Activated CD4-positive, alpha-beta T cell treated with anti-CD3 and anti-CD28 coated beads, Interleukin-2, amount 10 ng/mL, durations not matched to agents 7 days and 5 days (primary cell): ENCODE measurements around the gene UBE2L3. TPM values are rescaled to one million over a fixed set of nuclear protein-coding genes. Genes with fewer than 3 reads are reported as not detected.
A peak's percentile ranks its signal among the peaks of the same experiment; 100 is the strongest.
"Not testable (repeated sequence)": the region's sequence is repeated elsewhere in the genome, so short reads cannot be mapped to it uniquely, and the experiment has no call there.

Source experiments
- CTCF ChIA-PET: fragments of 350-600 bp; sonication (Branson Sonifier 250); formaldehyde crosslinking; loops from one replicate; lab custom pipeline; 2021; ENCODE audit warnings: antibody characterized with exemption; lab: Charles Lee
- POLR2A ChIA-PET: fragments of 350-600 bp; sonication (Branson Sonifier 250); formaldehyde crosslinking; loops from one replicate; lab custom pipeline; 2021; ENCODE audit warnings: antibody characterized with exemption; lab: Charles Lee
- DNase-seq: peaks from one replicate; pipeline ENCODE4 v3.0.0-alpha.2; 2020
- H3K27ac Mint-ChIP-seq: one replicate; pipeline ENCODE4 v1.8.0; 2021; ENCODE audit warnings: mild to moderate bottlenecking, moderate library complexity, mixed read lengths
- H3K27me3 Mint-ChIP-seq: one replicate; pipeline ENCODE4 v1.8.0; 2021; ENCODE audit warnings: mixed read lengths
- H3K36me3 Mint-ChIP-seq: one replicate; pipeline ENCODE4 v1.8.0; 2021; ENCODE audit warnings: low read depth, mixed read lengths
- H3K4me1 Mint-ChIP-seq: one replicate; pipeline ENCODE4 v1.8.0; 2021; ENCODE audit warnings: mixed read lengths
- H3K4me3 Mint-ChIP-seq: one replicate; pipeline ENCODE4 v1.8.0; 2021; ENCODE audit warnings: mild to moderate bottlenecking, moderate library complexity, mixed read lengths
- H3K9me3 Mint-ChIP-seq: one replicate; pipeline ENCODE4 v1.8.0; 2021; ENCODE audit warnings: mixed read lengths
- total RNA-seq, 2 experiments: library from RNA; stranded (reverse); gene quantifications; one replicate each; pipeline ENCODE4 v1.2.3, GENCODE V29; 2021

UBE2L3 gene
- total RNA-seq, 2 experiments from 2014 or later = 64.6 to 79.1 TPM

- CTCF ChIA-PET = interaction anchor here (1.0 kb wide), 1 partner anchor 10 kb away, joined by 3 read pairs; no protein-coding TSS in a partner anchor
- H3K27ac Mint-ChIP-seq, H3K4me3 Mint-ChIP-seq, H3K9me3 Mint-ChIP-seq, H3K27me3 Mint-ChIP-seq, DNase-seq, H3K36me3 Mint-ChIP-seq: not testable (repeated sequence)
- POLR2A ChIA-PET = interaction anchor here (0.6 kb wide), 1 partner anchor 8 kb away, joined by 3 read pairs; the partner anchor contains the start of gene YDJC
- peaks cover 22% of the 10 kb centered on the region for H3K4me1 Mint-ChIP-seq
Measured at GRCh38 chr22:21637450-21637849, 69.9 kb downstream of the UBE2L3 start.

DNA sequence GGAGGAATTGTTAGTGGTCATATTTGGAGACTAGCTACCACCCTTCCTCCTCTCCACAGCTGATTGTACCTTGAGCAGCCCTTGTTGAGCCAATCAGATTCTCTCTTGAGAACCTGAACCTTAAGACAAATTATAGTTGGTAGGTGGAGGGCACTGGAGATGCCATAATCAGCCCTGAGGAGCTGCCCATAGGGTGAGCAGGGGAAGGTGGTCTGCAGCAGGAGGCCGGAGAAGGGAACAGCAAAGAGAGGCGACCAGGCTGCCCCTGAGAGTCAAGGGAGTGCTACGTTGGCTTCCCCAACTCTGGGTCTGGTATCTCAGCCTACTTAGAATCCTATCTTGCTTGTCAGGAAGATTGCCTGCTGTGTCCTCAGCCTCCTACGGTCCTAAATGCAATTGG is 71.8 kb downstream of the UBE2L3 start:
- POLR2A ChIA-PET = no interaction called here
- no peak overlapping the region for H3K4me3 Mint-ChIP-seq
- no peak overlapping the region for H3K27ac Mint-ChIP-seq
- CTCF ChIA-PET = interaction anchor here (0.8 to 0.9 kb wide), 2 partner anchors 10 to 314 kb away, joined by 3 read pairs; partner anchors contain the start of gene PPM1F
- no peaks in the 10 kb centered on the region for H3K9me3 Mint-ChIP-seq
- H3K27me3 Mint-ChIP-seq = peaks cover 2% of the 10 kb centered on the region
- H3K36me3 Mint-ChIP-seq = peaks cover 11% of the 10 kb centered on the region
- H3K4me1 Mint-ChIP-seq = peaks cover 31% of the 10 kb centered on the region
- DNase-seq = no peak

DNA sequence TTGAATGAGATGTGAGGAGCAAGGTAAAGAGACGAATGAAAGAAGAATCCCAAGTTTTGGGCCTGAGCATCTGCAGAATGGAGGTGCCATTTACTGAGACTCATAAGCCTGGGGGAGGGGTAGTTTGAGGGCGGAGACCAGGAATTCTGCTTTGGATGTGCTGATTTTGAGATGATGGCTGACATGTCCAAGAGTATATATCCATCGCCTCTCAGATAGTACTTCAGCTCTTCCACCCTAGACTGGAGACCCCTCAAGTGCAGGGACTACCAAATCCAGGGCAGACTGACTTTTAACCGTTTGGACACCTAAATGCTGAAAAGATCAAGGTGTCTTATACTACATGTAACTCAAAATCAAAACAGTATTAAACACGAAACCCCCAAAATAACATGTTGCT is 73.3 kb downstream of the UBE2L3 start:
- H3K9me3 Mint-ChIP-seq = no peaks in the 10 kb centered on the region
- ChIA-PET POLR2A (interaction anchor here (1.9 kb wide), 1 partner anchor 12 kb away, joined by 9 read pairs; the partner anchor contains the start of gene YDJC), CTCF (interaction anchor here (1.0 to 13.4 kb wide), 2 partner anchors 12 to 18 kb away, joined by 3 to 213 read pairs; partner anchors contain the start of genes CCDC116 and YDJC)
- H3K27me3 Mint-ChIP-seq = peaks cover 2% of the 10 kb centered on the region
- H3K4me3 Mint-ChIP-seq = peak overlapping the region; percentile 89
- peak overlapping the region; percentile 95 for H3K27ac Mint-ChIP-seq
- DNase-seq = no peak
- H3K36me3 Mint-ChIP-seq = peaks cover 11% of the 10 kb centered on the region
- peaks cover 31% of the 10 kb centered on the region for H3K4me1 Mint-ChIP-seq

- Mint-ChIP-seq H3K36me3 (peaks cover 15% of the 10 kb centered on the region), H3K4me3 (peak overlapping the region; percentile 89), H3K27me3 (peaks cover 2% of the 10 kb centered on the region), H3K9me3 (no peaks in the 10 kb centered on the region), H3K4me1 (peaks cover 33% of the 10 kb centered on the region), H3K27ac (peak overlapping the region; percentile 95)
- no peak for DNase-seq
- CTCF ChIA-PET = interaction anchor here (1.0 to 13.4 kb wide), 3 partner anchors 12 to 17 kb away, joined by 3 to 213 read pairs (median 25); partner anchors contain the start of genes CCDC116 and YDJC
- POLR2A ChIA-PET = interaction anchor here (1.0 to 1.9 kb wide), 2 partner anchors 11 to 12 kb away, joined by 5 to 9 read pairs; partner anchors contain the start of gene YDJC
Measured at GRCh38 chr22:21641417-21641788, 73.9 kb downstream of the UBE2L3 start.

DNA sequence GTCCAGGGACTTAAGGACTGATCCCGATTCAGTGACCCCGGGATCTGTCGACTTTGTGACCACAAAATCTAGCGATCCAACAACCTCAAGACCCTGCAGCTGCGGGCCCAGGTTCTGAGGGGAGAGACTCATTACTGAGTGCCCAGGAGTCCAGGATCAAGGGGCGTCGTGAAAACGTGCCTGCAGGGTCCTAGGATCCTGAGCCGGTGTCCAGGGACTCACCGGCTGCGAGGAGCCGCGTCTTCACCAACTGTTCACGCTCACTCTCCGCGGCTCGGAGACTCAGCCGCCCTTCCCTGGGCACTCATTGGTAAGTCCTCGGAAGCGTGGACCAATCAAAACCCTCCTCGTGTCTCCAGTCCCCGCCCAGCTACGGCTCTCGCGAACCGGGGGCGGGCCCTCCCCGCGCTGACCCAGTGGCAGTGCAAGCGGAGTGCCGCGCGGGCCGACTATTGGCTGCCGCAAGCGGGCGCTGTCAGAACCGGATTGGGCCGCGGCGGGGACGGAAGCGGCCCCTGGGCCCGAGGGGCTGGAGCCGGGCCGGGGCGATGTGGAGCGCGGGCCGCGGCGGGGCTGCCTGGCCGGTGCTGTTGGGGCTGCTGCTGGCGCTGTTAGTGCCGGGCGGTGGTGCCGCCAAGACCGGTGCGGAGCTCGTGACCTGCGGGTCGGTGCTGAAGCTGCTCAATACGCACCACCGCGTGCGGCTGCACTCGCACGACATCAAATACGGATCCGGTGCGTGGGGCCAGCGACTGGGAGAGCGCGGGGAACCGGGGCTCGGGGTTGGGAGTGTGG is 74.5 kb downstream of the UBE2L3 start, which contains the start of gene SDF2L1:
Gene SDF2L1 (plus strand): TSS at position 514 of the 795 bp plus-strand sequence. CDS start 35 bp downstream, at position 549.
- H3K27ac Mint-ChIP-seq = peak within 1 kb of the TSS; percentile 95
- peak within 1 kb of the TSS; percentile 89 for H3K4me3 Mint-ChIP-seq
- H3K36me3 Mint-ChIP-seq = peaks cover 20% of the 10 kb centered on the region
- H3K27me3 Mint-ChIP-seq = peaks cover 2% of the 10 kb centered on the region
- no peaks in the 10 kb centered on the region for H3K9me3 Mint-ChIP-seq
- peaks cover 35% of the 10 kb centered on the region for H3K4me1 Mint-ChIP-seq
- peak; percentile 99 for DNase-seq
- POLR2A ChIA-PET = interaction anchor here (0.7 to 1.9 kb wide), 3 partner anchors 11 to 68 kb away, joined by 3 to 9 read pairs (median 5); partner anchors contain the start of gene YDJC
- CTCF ChIA-PET = interaction anchor here (0.6 to 13.4 kb wide), 9 partner anchors 11 to 771 kb away, joined by 3 to 213 read pairs (median 4); partner anchors contain the start of genes CCDC116 and YDJC

GRCh38 chr22:21642584-21643448 is 75.3 kb downstream of the UBE2L3 start:
- peaks cover 20% of the 10 kb centered on the region for H3K36me3 Mint-ChIP-seq
- no peaks in the 10 kb centered on the region for H3K9me3 Mint-ChIP-seq
- CTCF ChIA-PET = interaction anchor here (0.6 to 13.4 kb wide), 12 partner anchors 10 to 771 kb away, joined by 3 to 213 read pairs (median 4); partner anchors contain the start of genes CCDC116, PPIL2 and YDJC
- H3K27me3 Mint-ChIP-seq = peaks cover 2% of the 10 kb centered on the region
- H3K4me1 Mint-ChIP-seq = peaks cover 34% of the 10 kb centered on the region
- peak overlapping the region; percentile 95 for H3K27ac Mint-ChIP-seq
- peak; percentile 67 for DNase-seq
- POLR2A ChIA-PET = interaction anchor here (0.7 to 1.9 kb wide), 3 partner anchors 12 to 69 kb away, joined by 3 to 9 read pairs (median 5); partner anchors contain the start of gene YDJC
- peak overlapping the region; percentile 89 for H3K4me3 Mint-ChIP-seq

GRCh38 chr22:21643533-21644357 is 76.2 kb downstream of the UBE2L3 start:
- H3K4me3 Mint-ChIP-seq = peak overlapping the region; percentile 89
- ChIA-PET CTCF (interaction anchor here (1.0 to 13.4 kb wide), 6 partner anchors 9 to 38 kb away, joined by 3 to 213 read pairs (median 6); partner anchors contain the start of genes CCDC116, PPIL2 and YDJC), POLR2A (no interaction called here)
- H3K27me3 Mint-ChIP-seq = peaks cover 2% of the 10 kb centered on the region
- H3K9me3 Mint-ChIP-seq = no peaks in the 10 kb centered on the region
- H3K36me3 Mint-ChIP-seq = peaks cover 23% of the 10 kb centered on the region
- H3K27ac Mint-ChIP-seq = peak overlapping the region; percentile 95
- H3K4me1 Mint-ChIP-seq = peaks cover 34% of the 10 kb centered on the region
- DNase-seq = peak; percentile 33

DNA sequence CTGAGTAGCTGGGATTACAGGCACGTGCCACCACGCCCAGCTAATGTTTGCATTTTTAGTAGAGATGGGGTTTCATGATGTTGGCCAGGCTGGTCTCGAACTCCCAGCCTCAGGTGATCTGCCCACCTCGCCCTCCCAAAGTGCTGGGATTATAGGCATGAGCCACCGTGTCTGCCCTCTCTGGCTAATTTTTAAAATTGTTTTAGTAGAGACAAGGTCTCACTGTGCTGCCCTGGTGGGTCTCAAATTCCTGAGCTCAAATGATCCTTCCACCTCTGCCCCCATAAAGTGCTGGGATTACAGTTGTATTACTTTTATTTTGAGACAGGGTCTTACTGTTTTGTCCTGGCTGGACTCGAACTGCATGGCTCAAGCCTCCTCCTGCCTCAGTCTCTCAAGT is 78.0 kb downstream of the UBE2L3 start:
- H3K27ac Mint-ChIP-seq, POLR2A ChIA-PET: not testable (repeated sequence)
- CTCF ChIA-PET = interaction anchor here (0.6 to 13.4 kb wide), 6 partner anchors 11 to 174 kb away, joined by 3 to 213 read pairs (median 4); partner anchors contain the start of genes CCDC116 and YDJC

GRCh38 chr22:21646608-21647590 is 79.4 kb downstream of the UBE2L3 start:
- Mint-ChIP-seq H3K27me3 (no peaks in the 10 kb centered on the region), H3K4me3 (no peak overlapping the region), H3K4me1 (peaks cover 39% of the 10 kb centered on the region), H3K36me3 (peaks cover 31% of the 10 kb centered on the region), H3K9me3 (no peaks in the 10 kb centered on the region), H3K27ac (no peak overlapping the region)
- peak; percentile 86 for DNase-seq
- ChIA-PET POLR2A (no interaction called here), CTCF (interaction anchor here (0.6 to 13.4 kb wide), 12 partner anchors 9 to 590 kb away, joined by 3 to 213 read pairs (median 3); partner anchors contain the start of genes CCDC116 and YDJC)

More for the DNA sequence above, 78.0 kb downstream of the UBE2L3 start:
- not testable (repeated sequence) for DNase-seq, H3K9me3 Mint-ChIP-seq, H3K4me3 Mint-ChIP-seq, H3K27me3 Mint-ChIP-seq
- Mint-ChIP-seq H3K36me3 (peaks cover 31% of the 10 kb centered on the region), H3K4me1 (peaks cover 42% of the 10 kb centered on the region)

GRCh38 chr22:21650280-21650679 is 82.8 kb downstream of the UBE2L3 start:
- no peak for DNase-seq
- ChIA-PET CTCF (interaction anchor here (13.4 kb wide), 1 partner anchor 21 kb away, joined by 213 read pairs; the partner anchor contains the start of genes CCDC116 and YDJC), POLR2A (no interaction called here)
- H3K27ac Mint-ChIP-seq = peak overlapping the region; percentile 92
- H3K27me3 Mint-ChIP-seq = no peaks in the 10 kb centered on the region
- no peaks in the 10 kb centered on the region for H3K9me3 Mint-ChIP-seq
- H3K36me3 Mint-ChIP-seq = peaks cover 24% of the 10 kb centered on the region
- H3K4me1 Mint-ChIP-seq = peaks cover 36% of the 10 kb centered on the region
- H3K4me3 Mint-ChIP-seq = peak overlapping the region; percentile 90
